MV-4-11 (cell line): ENCODE data around the gene TRAPPC2L.

Experiments
- DNase-seq: peaks from one replicate; lab custom pipeline; 2025; lab: John Stamatoyannopoulos, UW

Gene TRAPPC2L

GRCh38 chr16:88856828-88857727 is at the start of gene TRAPPC2L, which contains the start of gene GALNS:
Gene TRAPPC2L (plus strand): TSS chr16:88857127. CDS start chr16:88857151, 24 bp downstream.
Gene GALNS (minus strand): TSS chr16:88856947. CDS start chr16:88856877, 70 bp downstream.
- peak; percentile 86 for DNase-seq

DNA sequence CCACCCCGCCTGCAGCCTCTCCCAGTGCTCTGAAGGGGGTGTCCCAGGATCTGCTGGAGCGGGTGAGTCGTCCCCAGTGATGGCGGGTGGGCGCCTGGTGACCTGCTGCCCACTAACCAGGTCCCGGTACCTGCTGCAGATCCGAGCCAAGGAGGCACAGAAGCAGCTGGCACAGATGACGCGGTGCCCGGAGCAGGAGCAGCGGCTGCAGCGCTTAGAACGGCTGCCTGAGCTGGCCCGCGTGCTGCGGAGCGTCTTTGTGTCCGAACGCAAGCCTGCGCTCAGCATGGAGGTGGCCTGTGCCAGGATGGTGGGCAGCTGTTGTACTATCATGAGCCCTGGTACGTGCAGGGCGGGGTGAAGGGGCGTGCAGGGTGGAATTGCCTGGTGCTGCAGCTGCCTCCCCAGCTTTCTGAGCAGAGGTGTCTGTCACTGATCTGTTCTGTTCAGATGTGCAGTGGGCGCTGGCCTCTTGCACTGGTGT is 49.7 kb upstream of the TRAPPC2L start:
- DNase-seq = no peak

GRCh38 chr16:88807626-88808453 is 49.1 kb upstream of the TRAPPC2L start:
- no peak for DNase-seq

DNA sequence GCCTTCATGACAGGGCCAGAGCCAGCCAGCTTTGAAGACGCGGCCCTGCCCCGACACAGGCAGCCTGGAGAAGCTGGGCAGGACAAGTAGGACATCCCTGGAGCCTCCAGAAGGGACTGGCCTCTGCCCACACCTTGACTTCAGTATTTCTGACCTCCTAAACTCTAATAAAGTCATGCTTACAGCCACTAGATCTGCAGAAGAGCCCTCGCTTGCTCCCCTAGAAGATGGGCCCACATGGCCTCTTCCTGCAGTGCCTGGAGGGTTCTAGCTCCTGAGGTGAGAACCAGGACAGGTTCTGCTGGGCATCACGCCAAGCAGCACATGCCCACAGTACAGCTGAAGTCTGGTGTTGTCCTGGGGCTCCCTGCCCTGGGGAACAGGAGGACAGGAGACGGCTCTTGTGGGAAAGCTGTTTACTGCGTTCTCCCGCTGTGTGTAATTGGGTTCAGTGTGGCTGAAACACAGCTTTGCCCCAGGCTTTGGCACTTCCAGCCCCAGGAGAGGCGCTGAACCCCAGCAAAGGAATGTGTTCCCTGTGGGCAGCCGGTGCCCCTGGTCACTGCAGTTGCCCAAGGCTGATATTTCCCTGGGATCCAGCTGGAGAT is 47.8 kb upstream of the TRAPPC2L start:
- DNase-seq = no peak

GRCh38 chr16:88809676-88810165 is 47.2 kb upstream of the TRAPPC2L start:
- no peak for DNase-seq

DNA sequence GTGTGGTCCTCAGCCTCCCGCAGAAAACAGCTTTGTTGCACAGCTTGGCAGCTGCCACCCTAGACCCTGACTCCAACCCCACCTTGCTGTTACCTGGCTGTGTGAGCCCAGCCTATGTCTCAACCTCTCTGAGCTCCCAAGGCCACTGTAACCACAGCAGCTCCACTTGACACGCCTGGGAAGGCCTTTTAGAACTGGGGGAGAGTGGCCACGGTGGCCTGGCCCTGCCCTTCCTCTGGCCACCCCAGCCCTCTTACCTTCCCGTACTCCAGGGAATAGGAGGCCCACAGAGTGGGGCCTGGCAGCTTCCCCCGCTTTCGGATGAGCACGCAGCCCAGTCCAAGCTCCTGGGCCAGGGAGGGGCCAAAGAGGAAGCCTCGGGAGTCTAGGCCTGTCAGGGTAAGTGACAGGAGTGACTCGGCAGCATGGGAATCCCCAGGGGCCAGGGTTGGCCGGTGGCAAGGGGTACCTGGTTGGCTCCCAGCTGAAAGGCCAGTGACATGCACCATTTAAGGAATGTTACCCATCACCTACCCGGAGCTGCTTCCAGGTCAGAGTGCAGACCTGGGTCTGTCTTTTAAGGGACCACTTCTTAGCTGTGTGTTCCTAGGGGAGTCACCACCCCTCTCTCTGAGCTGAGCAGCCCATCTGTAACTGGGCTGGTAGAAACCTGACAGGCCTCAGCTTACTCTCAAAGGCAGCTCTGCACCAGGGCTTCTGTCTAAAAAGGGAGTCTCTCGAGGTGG is 46.6 kb upstream of the TRAPPC2L start:
- DNase-seq = peak; percentile 46

- DNase-seq = peak; percentile 74
These were observed 45.8 kb upstream of the TRAPPC2L start for GRCh38 chr16:88810912-88811768.

DNA sequence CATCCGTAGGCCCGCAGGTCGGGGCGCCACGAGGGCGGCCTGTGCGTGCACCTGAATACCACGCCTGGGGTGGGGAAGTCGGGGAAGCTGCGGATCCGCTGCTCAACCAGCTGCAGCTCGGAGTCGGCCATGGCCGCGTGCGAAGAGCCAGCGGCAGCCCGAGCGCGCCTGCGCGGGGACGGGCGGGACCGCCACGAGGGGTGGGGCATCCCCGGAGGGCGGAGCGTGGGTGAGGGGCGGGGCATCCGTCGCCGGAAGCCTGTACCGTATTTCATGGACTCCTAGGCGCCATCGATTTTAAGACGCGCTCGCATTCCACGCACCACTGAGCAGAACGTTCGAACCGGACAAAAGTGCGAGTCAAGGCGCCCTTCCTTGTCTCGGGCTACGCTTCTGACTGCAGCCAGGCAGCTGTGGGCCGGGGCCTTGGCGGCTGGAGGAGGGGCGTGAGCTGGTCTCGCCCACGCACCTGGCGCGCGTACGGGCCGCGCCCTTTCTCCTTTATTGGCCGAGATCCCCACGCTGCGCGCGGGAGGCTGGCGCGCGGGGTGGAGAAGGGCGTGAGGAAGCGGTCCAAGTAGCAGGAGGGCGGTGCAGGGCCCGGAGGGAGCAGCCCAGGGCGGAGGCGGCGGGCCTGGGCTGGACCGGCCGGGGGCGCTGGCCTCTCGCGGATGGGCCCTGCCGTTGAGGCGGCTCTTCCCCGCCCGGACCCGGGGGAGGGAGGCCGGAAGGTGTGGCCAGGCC is 45.0 kb upstream of the TRAPPC2L start, which contains the start of gene APRT:
APRT (minus strand) TSS at position 160 of the 744 bp plus-strand sequence; CDS start at position 131, 29 bp downstream.
- DNase-seq = peak; percentile 90

DNA sequence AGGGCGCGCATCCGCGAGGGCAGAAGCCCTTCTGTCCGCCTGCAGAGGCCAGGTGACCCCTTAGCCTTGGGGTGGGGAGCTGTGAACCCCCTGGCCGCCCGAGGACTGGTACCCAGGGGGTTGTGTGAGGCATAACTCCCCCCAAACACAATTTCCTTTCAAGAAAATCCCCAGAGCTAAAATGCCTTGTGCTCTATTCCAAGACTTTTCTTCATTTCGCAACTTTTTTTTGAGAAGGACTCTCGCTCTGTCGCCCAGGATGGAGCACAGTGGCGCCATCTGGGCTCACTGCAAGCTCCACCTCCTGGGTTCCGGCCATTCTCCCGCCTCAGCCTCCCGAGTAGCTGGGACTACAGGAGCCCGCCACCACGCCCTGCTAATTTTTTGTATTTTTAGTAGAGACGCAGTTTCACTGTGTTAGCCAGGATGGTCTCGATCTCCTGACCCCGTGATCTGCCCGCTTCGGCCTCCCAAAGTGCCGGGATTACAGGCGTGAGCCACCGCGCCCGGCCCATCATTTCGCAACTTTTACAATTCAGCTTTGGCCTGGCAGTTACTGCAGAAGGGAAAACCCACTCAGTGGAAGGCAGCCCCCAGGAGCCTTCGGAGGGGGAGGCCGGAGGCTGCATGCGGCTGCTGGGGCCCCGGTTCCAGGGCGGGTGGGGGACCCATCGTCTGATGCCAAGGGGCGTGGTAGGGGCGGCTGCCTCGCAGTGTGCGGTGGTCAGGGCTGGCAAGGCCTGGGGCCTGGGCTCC is 44.2 kb upstream of the TRAPPC2L start:
- peak; percentile 74 for DNase-seq

GRCh38 chr16:88813269-88814143 is 43.4 kb upstream of the TRAPPC2L start:
- no peak for DNase-seq

DNA sequence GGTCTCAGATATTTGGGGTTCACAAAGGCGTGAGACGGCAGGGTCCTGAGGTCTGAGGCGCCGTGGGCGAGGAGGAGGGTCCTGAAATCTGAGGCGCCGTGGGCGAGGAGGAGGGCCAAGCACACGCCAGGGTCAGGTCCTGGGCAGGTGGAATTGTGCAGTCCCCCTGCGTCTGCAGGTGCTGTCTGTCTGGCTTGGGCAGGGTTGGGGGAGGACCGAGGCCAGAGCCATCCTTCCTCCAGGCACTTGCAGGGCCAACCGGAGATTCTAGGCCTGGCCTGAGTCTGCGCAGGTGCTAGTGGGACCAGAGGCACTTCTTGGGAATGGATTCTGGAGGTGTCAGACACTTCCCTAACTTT is 42.8 kb upstream of the TRAPPC2L start:
- DNase-seq = no peak

- DNase-seq = no peak
These were observed 41.7 kb upstream of the TRAPPC2L start for GRCh38 chr16:88815227-88815626.

DNA sequence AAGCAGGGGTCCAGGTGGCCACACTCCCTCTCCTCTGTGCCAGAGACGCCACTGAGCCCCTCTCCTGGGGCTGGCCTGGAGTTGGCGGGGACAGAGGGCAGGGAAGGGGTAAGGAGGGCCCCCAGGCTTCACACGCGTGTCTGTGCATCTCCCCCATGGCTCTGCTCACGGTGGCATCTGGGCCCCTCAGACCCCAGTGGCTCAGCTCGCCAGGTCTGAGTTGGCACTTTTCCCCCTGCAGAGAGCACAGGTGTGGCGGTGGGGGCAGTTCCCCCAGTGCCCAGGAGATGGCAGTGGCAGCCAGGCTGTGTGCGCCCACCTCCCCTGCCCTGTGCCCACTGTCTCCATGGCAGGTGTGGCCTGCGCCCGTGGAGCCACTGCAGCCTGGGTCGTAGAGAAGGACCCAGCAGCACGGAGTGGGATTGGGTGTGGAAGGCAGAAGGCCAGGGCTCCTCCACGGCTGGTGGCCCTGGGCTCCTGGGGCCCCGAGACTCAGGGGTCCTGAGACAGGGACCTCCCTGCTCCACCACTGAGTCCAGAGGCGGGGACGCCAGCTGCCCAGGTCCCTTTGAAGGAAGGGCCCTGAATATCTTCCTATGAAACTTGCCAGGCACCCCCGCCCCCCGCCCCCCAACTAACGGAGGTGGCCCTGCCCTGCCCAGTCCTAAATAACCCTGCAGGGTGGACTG is 40.9 kb upstream of the TRAPPC2L start:
- no peak for DNase-seq

DNA sequence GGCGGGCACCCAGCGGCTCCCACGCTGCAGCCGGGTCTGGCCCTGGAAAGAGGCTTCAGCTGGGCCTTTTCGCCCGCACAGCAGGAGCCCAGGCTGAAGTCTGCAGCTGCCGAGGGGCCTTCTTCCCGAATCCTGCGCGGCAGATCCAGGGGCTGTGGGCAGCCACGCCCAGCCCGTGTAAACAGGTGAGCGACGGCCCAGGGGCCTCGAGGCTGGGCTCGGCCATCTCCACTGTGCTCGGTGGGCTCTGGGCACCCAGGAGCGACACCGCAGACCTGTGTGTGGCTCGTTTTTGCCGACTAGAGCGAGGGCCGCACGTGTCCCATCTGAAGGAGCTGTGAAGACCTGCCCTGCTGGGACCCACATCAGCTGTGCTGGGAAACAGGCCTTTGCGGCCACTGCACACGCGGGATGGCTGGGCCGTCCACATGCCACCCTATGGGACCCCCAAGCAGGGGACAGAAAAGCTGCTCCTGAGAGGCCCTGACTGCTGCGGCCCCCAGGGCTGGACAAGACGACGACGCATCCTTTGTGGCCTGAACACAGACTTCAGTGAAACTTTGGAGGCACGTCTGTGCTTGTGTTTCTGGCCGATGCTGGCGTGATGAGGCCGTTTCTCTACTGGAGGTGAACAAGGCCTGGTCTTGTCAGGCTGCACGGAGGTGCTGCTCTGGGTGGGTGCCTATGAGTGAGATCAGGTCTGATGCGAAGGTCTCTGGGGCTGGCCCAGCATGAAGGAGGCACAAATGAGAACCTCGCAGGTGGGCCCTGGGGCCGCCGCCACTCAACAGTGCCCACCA is 40.0 kb upstream of the TRAPPC2L start:
- no peak for DNase-seq

DNA sequence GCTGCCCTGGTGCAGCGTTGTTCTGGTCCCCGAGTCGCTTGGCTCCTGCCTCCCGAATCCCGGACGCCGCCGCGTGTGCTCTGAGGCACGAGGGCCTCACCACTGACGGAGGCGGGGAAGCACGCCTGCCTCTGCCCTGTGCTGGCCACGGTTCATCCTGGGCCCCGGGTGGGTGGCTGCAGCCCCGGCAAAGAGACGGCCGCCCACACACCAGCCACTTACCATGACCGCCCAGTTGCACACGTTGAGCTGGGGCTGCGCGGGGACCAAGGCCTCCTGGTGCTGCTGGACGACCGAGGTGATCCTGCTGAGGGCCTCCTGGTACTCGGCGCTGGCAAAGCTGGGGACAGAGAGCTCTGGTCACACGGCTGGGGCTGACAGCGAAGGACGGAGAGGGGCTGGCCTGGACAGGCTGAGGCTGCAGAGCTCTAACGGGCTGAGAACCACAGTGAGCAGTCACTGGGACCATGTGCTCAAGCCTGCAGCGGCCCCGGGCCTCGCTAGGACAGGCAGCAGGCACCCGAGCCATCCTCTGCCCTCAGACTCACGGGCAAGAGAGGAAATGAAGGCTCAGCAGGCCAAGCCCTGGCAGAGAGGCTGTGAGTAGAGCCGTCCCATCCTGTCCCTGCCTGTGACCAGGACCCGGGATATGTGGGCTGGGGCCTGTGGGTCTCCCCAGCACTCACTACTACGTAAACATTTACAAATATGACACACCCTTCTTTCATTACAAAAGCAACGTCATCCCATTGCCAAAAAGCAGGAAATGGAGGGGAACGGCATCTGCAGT is 38.9 kb upstream of the TRAPPC2L start:
- DNase-seq = no peak

GRCh38 chr16:88818575-88818874 is 38.4 kb upstream of the TRAPPC2L start:
- no peak for DNase-seq
